Measurements from ENCODE around the gene NUDT3. TPM values are rescaled to one million over a fixed set of nuclear protein-coding genes. Genes with fewer than 3 reads are reported as not detected.
"Not testable (repeated sequence)": the region's sequence is repeated elsewhere in the genome, so short reads cannot be mapped to it uniquely, and the experiment has no call there.

The NUDT3 gene
- total RNA-seq, 1 donor from 2014 or later, result 29.1 TPM

DNA sequence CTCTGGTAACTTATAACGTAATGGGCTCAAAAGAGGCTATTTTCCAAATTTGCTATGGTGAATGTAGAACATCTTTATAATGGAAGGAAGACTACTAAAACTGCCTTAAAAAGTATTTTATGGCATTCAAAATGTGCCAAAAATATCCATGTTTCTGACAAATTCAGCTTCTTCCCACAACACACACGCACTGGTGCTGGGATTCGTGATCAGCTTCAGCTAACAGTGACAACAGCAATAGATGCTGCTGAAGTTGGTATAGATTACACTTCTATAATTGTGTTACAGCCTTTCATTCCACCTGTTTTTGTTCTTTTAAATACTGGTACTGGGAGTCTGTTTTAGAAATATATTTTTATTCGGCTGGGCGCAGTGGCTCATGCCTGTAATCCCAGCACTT is 19.0 kb downstream of the NUDT3 start:
- intact Hi-C loops (cut with DNase I), result no loop called here
- peaks cover 20% of the 10 kb centered on the region for H3K4me1 ChIP-seq
- H3K36me3 ChIP-seq, result no peaks in the 10 kb centered on the region
- ATAC-seq, result no peak
- no peaks in the 10 kb centered on the region for H3K9me3 ChIP-seq
- no peaks in the 10 kb centered on the region for H3K27me3 ChIP-seq (ENCODE audit: low read depth)
- no peak overlapping the region for H3K4me3 ChIP-seq
- TF ChIP-seq, protein P1, sequence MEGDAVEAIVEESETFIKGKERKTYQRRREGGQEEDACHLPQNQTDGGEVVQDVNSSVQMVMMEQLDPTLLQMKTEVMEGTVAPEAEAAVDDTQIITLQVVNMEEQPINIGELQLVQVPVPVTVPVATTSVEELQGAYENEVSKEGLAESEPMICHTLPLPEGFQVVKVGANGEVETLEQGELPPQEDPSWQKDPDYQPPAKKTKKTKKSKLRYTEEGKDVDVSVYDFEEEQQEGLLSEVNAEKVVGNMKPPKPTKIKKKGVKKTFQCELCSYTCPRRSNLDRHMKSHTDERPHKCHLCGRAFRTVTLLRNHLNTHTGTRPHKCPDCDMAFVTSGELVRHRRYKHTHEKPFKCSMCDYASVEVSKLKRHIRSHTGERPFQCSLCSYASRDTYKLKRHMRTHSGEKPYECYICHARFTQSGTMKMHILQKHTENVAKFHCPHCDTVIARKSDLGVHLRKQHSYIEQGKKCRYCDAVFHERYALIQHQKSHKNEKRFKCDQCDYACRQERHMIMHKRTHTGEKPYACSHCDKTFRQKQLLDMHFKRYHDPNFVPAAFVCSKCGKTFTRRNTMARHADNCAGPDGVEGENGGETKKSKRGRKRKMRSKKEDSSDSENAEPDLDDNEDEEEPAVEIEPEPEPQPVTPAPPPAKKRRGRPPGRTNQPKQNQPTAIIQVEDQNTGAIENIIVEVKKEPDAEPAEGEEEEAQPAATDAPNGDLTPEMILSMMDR (IDR thresholded peaks at IDR 0.05), result no peak
- H3K27ac ChIP-seq, result peak overlapping the region; percentile 32
- no peak for DNase-seq

- H3K9me3 ChIP-seq; intact Hi-C loops (cut with DNase I); H3K27ac ChIP-seq; DNase-seq; ATAC-seq; H3K36me3 ChIP-seq; H3K27me3 ChIP-seq (ENCODE audit: low read depth); H3K4me3 ChIP-seq: not testable (repeated sequence)
- peaks cover 20% of the 10 kb centered on the region for H3K4me1 ChIP-seq
Measured at GRCh38 chr6:34371865-34372264, 20.6 kb downstream of the NUDT3 start.

GRCh38 chr6:34370361-34370760 is 22.1 kb downstream of the NUDT3 start:
- ATAC-seq (peak; percentile 53 to 84), DNase-seq (no peak)
- H3K36me3 ChIP-seq, result no peaks in the 10 kb centered on the region
- no peaks in the 10 kb centered on the region for H3K9me3 ChIP-seq
- H3K4me3 ChIP-seq, result no peak overlapping the region
- TF ChIP-seq, protein P1 (IDR thresholded peaks at IDR 0.05), result no peak
- H3K27ac ChIP-seq, result no peak overlapping the region
- intact Hi-C loops (cut with DNase I), result no loop called here
- peaks cover 25% of the 10 kb centered on the region for H3K4me1 ChIP-seq
- H3K27me3 ChIP-seq (ENCODE audit: low read depth), result no peaks in the 10 kb centered on the region

- DNase-seq (no peak), ATAC-seq (no peak)
- Histone ChIP-seq H3K27ac (no peak overlapping the region), H3K4me3 (no peak overlapping the region), H3K9me3 (no peaks in the 10 kb centered on the region), H3K36me3 (no peaks in the 10 kb centered on the region), H3K27me3 (ENCODE audit: low read depth) (no peaks in the 10 kb centered on the region), H3K4me1 (peaks cover 25% of the 10 kb centered on the region)
- TF ChIP-seq, protein P1 (IDR thresholded peaks at IDR 0.05), result no peak
- intact Hi-C loops (cut with DNase I), result no loop called here
Measured at GRCh38 chr6:34369385-34369784, 23.1 kb downstream of the NUDT3 start.

GRCh38 chr6:34366639-34366921 is 25.9 kb downstream of the NUDT3 start:
- no peaks in the 10 kb centered on the region for H3K36me3 ChIP-seq
- H3K4me3 ChIP-seq, result no peak overlapping the region
- ATAC-seq (no peak), DNase-seq (no peak)
- TF ChIP-seq, protein P1 (IDR thresholded peaks at IDR 0.05), result no peak
- intact Hi-C loops (cut with DNase I), result no loop called here
- no peak overlapping the region for H3K27ac ChIP-seq
- H3K4me1 ChIP-seq, result peaks cover 34% of the 10 kb centered on the region
- H3K9me3 ChIP-seq, result no peaks in the 10 kb centered on the region
- H3K27me3 ChIP-seq (ENCODE audit: low read depth), result no peaks in the 10 kb centered on the region

DNA sequence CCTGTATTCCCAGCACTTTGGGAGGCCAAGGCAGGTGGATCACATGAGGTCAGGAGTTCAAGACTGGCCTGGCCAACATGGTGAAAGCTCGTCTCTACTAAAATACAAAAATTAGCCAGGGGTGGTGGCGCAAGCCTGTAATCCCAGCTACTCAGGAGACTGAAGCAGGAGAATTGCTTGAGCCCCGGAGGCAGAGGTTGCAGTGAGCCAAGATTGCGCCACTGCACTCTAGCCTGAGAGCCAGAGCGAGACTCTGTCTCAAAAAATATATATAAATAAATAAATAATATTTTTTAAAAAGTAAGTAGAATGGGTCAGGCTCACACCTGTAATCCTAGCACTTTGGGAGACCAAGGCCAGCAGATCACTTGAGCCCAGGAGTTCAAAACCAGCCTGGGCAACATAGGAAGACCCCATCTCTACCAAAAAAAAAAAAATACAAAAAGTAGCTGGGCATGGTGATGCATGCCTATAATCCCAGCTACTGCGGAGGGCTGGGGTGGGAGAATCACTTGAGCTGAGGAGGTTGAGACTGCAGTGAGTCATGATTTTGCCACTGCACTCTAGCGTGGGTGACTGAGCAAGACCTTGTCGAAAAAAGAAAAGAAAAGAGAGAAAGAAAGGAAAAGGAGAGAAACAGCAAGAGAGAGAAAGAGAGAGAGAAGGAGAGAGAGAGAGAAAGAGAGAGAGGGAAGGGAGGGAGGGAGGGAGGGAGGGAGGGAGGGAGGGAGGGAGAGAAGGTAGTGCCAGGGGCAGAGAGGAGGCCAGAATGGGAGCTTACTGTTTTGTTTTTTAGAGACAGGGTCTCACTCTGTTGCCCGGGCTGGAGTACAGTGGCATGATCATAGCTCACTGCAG is 26.5 kb downstream of the NUDT3 start:
- H3K9me3 ChIP-seq; DNase-seq; H3K27ac ChIP-seq; intact Hi-C loops (cut with DNase I); H3K4me3 ChIP-seq; H3K27me3 ChIP-seq (ENCODE audit: low read depth); H3K36me3 ChIP-seq; ATAC-seq: not testable (repeated sequence)
- peaks cover 28% of the 10 kb centered on the region for H3K4me1 ChIP-seq

GRCh38 chr6:34363681-34364075 is 28.8 kb downstream of the NUDT3 start:
- H3K27ac ChIP-seq; intact Hi-C loops (cut with DNase I); ATAC-seq: not testable (repeated sequence)

More at GRCh38 chr6:34363681-34364075, 28.8 kb downstream of the NUDT3 start:
- not testable (repeated sequence) for H3K4me3 ChIP-seq; H3K36me3 ChIP-seq; H3K27me3 ChIP-seq (ENCODE audit: low read depth); H3K9me3 ChIP-seq; DNase-seq
- peaks cover 32% of the 10 kb centered on the region for H3K4me1 ChIP-seq

Measured in lower lobe of right lung (tissue), 2 donors.